ENCODE data around the gene DOHH.

Gene DOHH

GRCh38 chr19:3478409-3479176, 21.9 kb downstream of the DOHH start:
- no peak for DNase-seq (ENCODE audit: low read depth, low spot score)

GRCh38 chr19:3477951-3478350, 22.5 kb downstream of the DOHH start:
- no peak for DNase-seq (ENCODE audit: low read depth, low spot score)

- DNase-seq (ENCODE audit: low read depth, low spot score) = no peak
Observed at GRCh38 chr19:3477506-3477905, 23.0 kb downstream of the DOHH start.

GRCh38 chr19:3476830-3477229, 23.6 kb downstream of the DOHH start:
- no peak for DNase-seq (ENCODE audit: low read depth, low spot score)

- DNase-seq (ENCODE audit: low read depth, low spot score) = no peak
Observed at GRCh38 chr19:3475449-3475848, 25.0 kb downstream of the DOHH start.

GRCh38 chr19:3474614-3475013, 25.9 kb downstream of the DOHH start:
- no peak for DNase-seq (ENCODE audit: low read depth, low spot score)

GRCh38 chr19:3474010-3474409, 26.5 kb downstream of the DOHH start:
- no peak for DNase-seq (ENCODE audit: low read depth, low spot score)

- DNase-seq (ENCODE audit: low read depth, low spot score) = peak; percentile 55
Observed at GRCh38 chr19:3471954-3472655, 28.4 kb downstream of the DOHH start.

GRCh38 chr19:3470500-3471128, 29.9 kb downstream of the DOHH start:
- DNase-seq (ENCODE audit: low read depth, low spot score) = no peak

GRCh38 chr19:3469638-3470499, 30.6 kb downstream of the DOHH start:
- DNase-seq (ENCODE audit: low read depth, low spot score) = no peak

GRCh38 chr19:3468211-3468610, 32.3 kb downstream of the DOHH start:
- no peak for DNase-seq (ENCODE audit: low read depth, low spot score)

- no peak for DNase-seq (ENCODE audit: low read depth, low spot score)
Observed at GRCh38 chr19:3467437-3468198, 32.9 kb downstream of the DOHH start.

- no peak for DNase-seq (ENCODE audit: low read depth, low spot score)
Observed at GRCh38 chr19:3466635-3467034, 33.8 kb downstream of the DOHH start.

- no peak for DNase-seq (ENCODE audit: low read depth, low spot score)
Observed at GRCh38 chr19:3465552-3465951, 34.9 kb downstream of the DOHH start.

- no peak for DNase-seq (ENCODE audit: low read depth, low spot score)
Observed at GRCh38 chr19:3464587-3465235, 35.8 kb downstream of the DOHH start.

- DNase-seq (ENCODE audit: low read depth, low spot score) = no peak
Observed at GRCh38 chr19:3463714-3464586, 36.5 kb downstream of the DOHH start.

GRCh38 chr19:3462991-3463713, 37.3 kb downstream of the DOHH start:
- DNase-seq (ENCODE audit: low read depth, low spot score) = no peak

GRCh38 chr19:3459965-3460582, 40.4 kb downstream of the DOHH start:
- DNase-seq (ENCODE audit: low read depth, low spot score) = no peak
